ENCODE results near the gene CSAD.

DNA sequence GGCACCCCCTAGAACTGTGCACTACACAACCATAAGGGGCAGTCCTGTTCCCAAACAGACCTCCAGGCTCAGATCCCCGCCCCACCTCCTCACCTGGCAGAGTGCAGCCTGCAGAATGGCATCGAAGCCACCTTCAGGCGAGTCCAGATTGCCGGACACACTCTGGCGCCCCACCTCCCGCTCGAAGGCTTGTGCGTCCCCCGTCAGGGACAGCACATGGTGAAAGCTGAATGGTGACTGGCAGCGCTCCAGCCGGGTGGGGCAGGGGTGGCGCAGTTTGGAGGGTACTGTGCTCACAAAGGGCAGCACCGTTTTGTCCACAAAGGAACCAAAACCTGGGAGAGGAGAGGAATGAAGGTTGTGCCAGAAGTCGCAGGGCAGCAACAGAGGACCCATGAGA, 15.8 kb upstream of the CSAD start:
- no peak for TF ChIP-seq POLR2A (IDR thresholded peaks at IDR 0.05)
- TF ChIP-seq, protein P1, sequence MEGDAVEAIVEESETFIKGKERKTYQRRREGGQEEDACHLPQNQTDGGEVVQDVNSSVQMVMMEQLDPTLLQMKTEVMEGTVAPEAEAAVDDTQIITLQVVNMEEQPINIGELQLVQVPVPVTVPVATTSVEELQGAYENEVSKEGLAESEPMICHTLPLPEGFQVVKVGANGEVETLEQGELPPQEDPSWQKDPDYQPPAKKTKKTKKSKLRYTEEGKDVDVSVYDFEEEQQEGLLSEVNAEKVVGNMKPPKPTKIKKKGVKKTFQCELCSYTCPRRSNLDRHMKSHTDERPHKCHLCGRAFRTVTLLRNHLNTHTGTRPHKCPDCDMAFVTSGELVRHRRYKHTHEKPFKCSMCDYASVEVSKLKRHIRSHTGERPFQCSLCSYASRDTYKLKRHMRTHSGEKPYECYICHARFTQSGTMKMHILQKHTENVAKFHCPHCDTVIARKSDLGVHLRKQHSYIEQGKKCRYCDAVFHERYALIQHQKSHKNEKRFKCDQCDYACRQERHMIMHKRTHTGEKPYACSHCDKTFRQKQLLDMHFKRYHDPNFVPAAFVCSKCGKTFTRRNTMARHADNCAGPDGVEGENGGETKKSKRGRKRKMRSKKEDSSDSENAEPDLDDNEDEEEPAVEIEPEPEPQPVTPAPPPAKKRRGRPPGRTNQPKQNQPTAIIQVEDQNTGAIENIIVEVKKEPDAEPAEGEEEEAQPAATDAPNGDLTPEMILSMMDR (IDR thresholded peaks at IDR 0.05): no peak

Measured in testis (tissue), 2 donors.